HEK293 (cell line): ENCODE measurements around the gene RYR2.

ENCODE experiments used
- BCL11B ChIP-seq: fragments of 450-650 bp; formaldehyde crosslinking; IDR thresholded peaks from 2 replicates; pipeline ENCODE4 v1.5.1; 2016; ENCODE audit warnings: low read depth, missing biosample characterization, missing genetic modification characterization
- GLI4 ChIP-seq: fragments of 450-650 bp; formaldehyde crosslinking; IDR thresholded peaks from 2 replicates; pipeline ENCODE4 v1.5.1; 2016; ENCODE audit warnings: missing biosample characterization, missing genetic modification characterization
- GLIS2 ChIP-seq: fragments of 450-650 bp; formaldehyde crosslinking; IDR thresholded peaks from 2 replicates; pipeline ENCODE4 v1.5.1; 2016; ENCODE audit warnings: missing biosample characterization, missing genetic modification characterization
- HOXA7 ChIP-seq: sonication (generic); formaldehyde crosslinking; IDR thresholded peaks from 2 replicates; pipeline ENCODE4 v1.8.1; 2022; ENCODE audit warnings: missing genetic modification reagents, borderline replicate concordance
- IKZF3 ChIP-seq: fragments of 450-650 bp; IDR thresholded peaks from 2 replicates; pipeline ENCODE4 v1.5.0; 2018; ENCODE audit warnings: missing biosample characterization, mild to moderate bottlenecking, missing genetic modification characterization, moderate library complexity
- KLF8 ChIP-seq: fragments of 450-650 bp; formaldehyde crosslinking; IDR thresholded peaks from 2 replicates; pipeline ENCODE4 v1.5.1; 2016; ENCODE audit warnings: missing biosample characterization, missing genetic modification characterization
- KLF9 ChIP-seq: fragments of 450-650 bp; formaldehyde crosslinking; IDR thresholded peaks from 2 replicates; pipeline ENCODE4 v1.5.1; 2016; ENCODE audit warnings: missing biosample characterization, missing genetic modification characterization, low read depth
- OSR2 ChIP-seq: fragments of 450-650 bp; formaldehyde crosslinking; IDR thresholded peaks from 2 replicates; pipeline ENCODE4 v1.5.1; 2016; ENCODE audit warnings: missing biosample characterization, missing genetic modification characterization
- PRDM4 ChIP-seq: fragments of 450-650 bp; formaldehyde crosslinking; IDR thresholded peaks from 2 replicates; pipeline ENCODE4 v1.5.1; 2017; ENCODE audit warnings: missing biosample characterization, missing genetic modification characterization
- RBAK ChIP-seq: fragments of 450-650 bp; formaldehyde crosslinking; IDR thresholded peaks from 2 replicates; pipeline ENCODE4 v1.5.1; 2016; ENCODE audit warnings: missing biosample characterization, missing genetic modification characterization
- REPIN1 ChIP-seq: fragments of 450-650 bp; formaldehyde crosslinking; IDR thresholded peaks from 2 replicates; pipeline ENCODE4 v1.5.1; 2017; ENCODE audit warnings: missing biosample characterization, missing genetic modification characterization, low read depth
- SCRT2 ChIP-seq: fragments of 450-650 bp; formaldehyde crosslinking; IDR thresholded peaks from 2 replicates; pipeline ENCODE4 v1.5.1; 2016; ENCODE audit warnings: missing biosample characterization, missing genetic modification characterization
- SETDB1 ChIP-seq: IDR thresholded peaks from one replicate; pipeline ENCODE4 v1.6.1; 2017; ENCODE audit warnings: mild to moderate bottlenecking, low read length, moderate library complexity, mixed read lengths; ENCODE audit not compliant: insufficient read length
- ZBTB26 ChIP-seq: fragments of 450-650 bp; formaldehyde crosslinking; optimal IDR thresholded peaks from 2 replicates; pipeline ENCODE3; 2016; ENCODE audit warnings: missing biosample characterization, mild to moderate bottlenecking, missing genetic modification characterization
- ZBTB44 ChIP-seq: fragments of 450-650 bp; IDR thresholded peaks from 2 replicates; pipeline ENCODE4 v1.5.1; 2018; ENCODE audit warnings: missing biosample characterization, mild to moderate bottlenecking, missing genetic modification characterization
- ZFHX2 ChIP-seq: fragments of 450-650 bp; formaldehyde crosslinking; conservative IDR thresholded peaks from 2 replicates; pipeline ENCODE4 v1.5.1; 2016; ENCODE audit warnings: missing biosample characterization, missing genetic modification characterization
- ZFP41 ChIP-seq: fragments of 450-650 bp; formaldehyde crosslinking; IDR thresholded peaks from 2 replicates; pipeline ENCODE4 v1.5.1; 2016; ENCODE audit warnings: missing biosample characterization, missing genetic modification characterization, borderline replicate concordance
- ZIC2 ChIP-seq: fragments of 450-650 bp; formaldehyde crosslinking; IDR thresholded peaks from 2 replicates; pipeline ENCODE4 v1.5.1; 2016; ENCODE audit warnings: missing biosample characterization, missing genetic modification characterization
- ZNF114 ChIP-seq: fragments of 450-650 bp; formaldehyde crosslinking; IDR thresholded peaks from 2 replicates; pipeline ENCODE4 v1.5.0; 2017; ENCODE audit warnings: missing biosample characterization, missing genetic modification characterization
- ZNF132 ChIP-seq: fragments of 450-650 bp; formaldehyde crosslinking; IDR thresholded peaks from 2 replicates; pipeline ENCODE4 v1.5.1; 2017; ENCODE audit warnings: missing biosample characterization, missing genetic modification characterization, borderline replicate concordance
- ZNF18 ChIP-seq: fragments of 450-650 bp; formaldehyde crosslinking; IDR thresholded peaks from 2 replicates; pipeline ENCODE4 v1.5.1; 2016; ENCODE audit warnings: missing biosample characterization, missing genetic modification characterization
- ZNF274 ChIP-seq, 2 experiments: fragments of 200-500 bp in 1 of 2; fragments of 450-650 bp in 1 of 2; sonication (Bioruptor generic) in 1 of 2; formaldehyde crosslinking in 1 of 2; IDR thresholded peaks; 2 replicates each; pipeline versions ENCODE4 v1.5.1 to v1.6.1; 2014 to 2016; ENCODE audit warnings: borderline replicate concordance in 1 of 2, inconsistent platforms in 1 of 2, low read length in 1 of 2, missing biosample characterization in 1 of 2, missing genetic modification characterization in 1 of 2
- ZNF302 ChIP-seq: fragments of 450-650 bp; formaldehyde crosslinking; IDR thresholded peaks from 2 replicates; pipeline ENCODE4 v1.5.1; 2016; ENCODE audit warnings: missing biosample characterization, missing genetic modification characterization, low read depth
- ZNF366 ChIP-seq: fragments of 450-650 bp; formaldehyde crosslinking; conservative IDR thresholded peaks from 2 replicates; pipeline ENCODE4 v1.5.1; 2016; ENCODE audit warnings: missing biosample characterization, missing genetic modification characterization
- ZNF433 ChIP-seq: fragments of 450-650 bp; formaldehyde crosslinking; IDR thresholded peaks from 2 replicates; pipeline ENCODE4 v1.5.1; 2016; ENCODE audit warnings: missing biosample characterization, missing genetic modification characterization, low read depth
- ZNF473 ChIP-seq: fragments of 450-650 bp; formaldehyde crosslinking; IDR thresholded peaks from 2 replicates; pipeline ENCODE4 v1.5.1; 2017; ENCODE audit warnings: missing biosample characterization, missing genetic modification characterization
- ZNF510 ChIP-seq: fragments of 450-650 bp; formaldehyde crosslinking; IDR thresholded peaks from 2 replicates; pipeline ENCODE4 v1.5.1; 2018; ENCODE audit warnings: mild to moderate bottlenecking, missing genetic modification characterization, missing biosample characterization; ENCODE audit not compliant: insufficient replicate concordance
- ZNF521 ChIP-seq: fragments of 450-650 bp; formaldehyde crosslinking; IDR thresholded peaks from 2 replicates; pipeline ENCODE4 v1.5.1; 2017; ENCODE audit warnings: missing biosample characterization, mild to moderate bottlenecking, missing genetic modification characterization
- ZNF600 ChIP-seq: fragments of 450-650 bp; formaldehyde crosslinking; IDR thresholded peaks from 2 replicates; pipeline ENCODE4 v1.5.1; 2016; ENCODE audit warnings: missing biosample characterization, missing genetic modification characterization
- ZNF621 ChIP-seq: fragments of 450-650 bp; formaldehyde crosslinking; IDR thresholded peaks from 2 replicates; pipeline ENCODE4 v1.5.1; 2017; ENCODE audit warnings: missing biosample characterization, missing genetic modification characterization
- ZNF624 ChIP-seq: fragments of 450-650 bp; formaldehyde crosslinking; IDR thresholded peaks from 2 replicates; pipeline ENCODE4 v1.5.1; 2017; ENCODE audit warnings: missing biosample characterization, missing genetic modification characterization
- ZNF658 ChIP-seq: fragments of 450-650 bp; formaldehyde crosslinking; IDR thresholded peaks from 2 replicates; pipeline ENCODE4; 2016; ENCODE audit warnings: missing biosample characterization, missing genetic modification characterization
- ZNF660 ChIP-seq: fragments of 450-650 bp; IDR thresholded peaks from 2 replicates; pipeline ENCODE4 v1.5.1; 2018; ENCODE audit warnings: missing biosample characterization, mild to moderate bottlenecking, missing genetic modification characterization
- ZNF701 ChIP-seq: fragments of 450-650 bp; formaldehyde crosslinking; IDR thresholded peaks from 2 replicates; pipeline ENCODE4 v1.5.1; 2016; ENCODE audit warnings: missing biosample characterization, missing genetic modification characterization
- ZSCAN30 ChIP-seq: fragments of 450-650 bp; IDR thresholded peaks from 2 replicates; pipeline ENCODE4 v1.5.1; 2018; ENCODE audit warnings: missing biosample characterization, mild to moderate bottlenecking, missing genetic modification characterization, moderate library complexity

RYR2 gene

GRCh38 chr1:237864338-237865244 lies 822.6 kb downstream of the RYR2 start (continued):
- TF ChIP-seq PRDM4 (tag by site-specific recombination), result no peak
- no peak for TF ChIP-seq ZNF473
- peak; percentile 87 for TF ChIP-seq ZSCAN30 (tag by site-specific recombination)
- peak; percentile 59 for TF ChIP-seq ZBTB26 (tag by site-specific recombination)
- TF ChIP-seq ZNF660 (tag by site-specific recombination), result peak; percentile 95
- TF ChIP-seq ZNF510, result no peak
- TF ChIP-seq BCL11B (tag by site-specific recombination), result peak; percentile 99
- no peak for TF ChIP-seq ZBTB44
- no peak for TF ChIP-seq GLI4 (tag by site-specific recombination)
- TF ChIP-seq ZFHX2 (tag by site-specific recombination), result no peak
- TF ChIP-seq ZNF621 (tag by site-specific recombination), result no peak
- no peak for TF ChIP-seq ZNF624 (tag by site-specific recombination)
- no peak for TF ChIP-seq ZNF274 (IDR thresholded peaks at IDR 0.05; ENCODE audit: low read length)
- TF ChIP-seq ZNF274 (tag by site-specific recombination; IDR thresholded peaks at IDR 0.05; ENCODE audit: borderline replicate concordance), result no peak
- TF ChIP-seq KLF9 (tag by site-specific recombination), result no peak
- no peak for TF ChIP-seq RBAK
- TF ChIP-seq ZIC2 (tag by site-specific recombination), result no peak
- no peak for TF ChIP-seq IKZF3 (tag by site-specific recombination)
- TF ChIP-seq ZFP41 (tag by site-specific recombination), result no peak
- TF ChIP-seq ZNF600 (tag by site-specific recombination), result no peak
- TF ChIP-seq SETDB1, result no peak
- no peak for TF ChIP-seq HOXA7
- no peak for TF ChIP-seq OSR2
- TF ChIP-seq ZNF701 (tag by site-specific recombination), result no peak
- TF ChIP-seq GLIS2 (tag by site-specific recombination), result peak; percentile 59
- no peak for TF ChIP-seq ZNF302
- TF ChIP-seq ZNF433 (tag by site-specific recombination), result no peak
- no peak for TF ChIP-seq ZNF114 (tag by site-specific recombination)
- TF ChIP-seq REPIN1 (tag by site-specific recombination), result no peak
- no peak for TF ChIP-seq ZNF366
- no peak for TF ChIP-seq KLF8 (tag by site-specific recombination)
- TF ChIP-seq SCRT2 (tag by site-specific recombination), result peak; percentile 56; the same call in 1 of the 2 replicates
- TF ChIP-seq ZNF18 (tag by site-specific recombination), result no peak
- no peak for TF ChIP-seq ZNF132 (tag by site-specific recombination)
- no peak for TF ChIP-seq ZNF658 (tag by site-specific recombination)
- no peak for TF ChIP-seq ZNF521
